ENCODE measurements around the gene SLC25A45. TPM values are rescaled to one million over a fixed set of nuclear protein-coding genes. Genes with fewer than 3 reads are reported as not detected.

The SLC25A45 gene
- polyA plus RNA-seq, 1 of the 3 experiments (the other 2 are of a cell fraction): 3.6 TPM

- H4K20me1 ChIP-seq (ENCODE audit: insufficient read depth): no peaks in the 10 kb centered on the region
- no peak overlapping the region for H3K4me2 ChIP-seq
- no peaks in the 10 kb centered on the region for H3K9me3 ChIP-seq
- ChIA-PET POLR2A (no interaction called here), CTCF (interaction anchor here (1.1 to 7.0 kb wide), 2 partner anchors 17 to 112 kb away, joined by 5 to 40 read pairs; no protein-coding TSS in a partner anchor)
- peaks cover 7 to 23% of the 10 kb centered on the region in 2 experiments for H3K36me3 ChIP-seq (replicated peaks in 1 of 2; ENCODE audit: control insufficient read depth in 1 of 2, insufficient read depth in 2 of 2, low read length in 1 of 2)
- no peak overlapping the region for H3K27ac ChIP-seq (ENCODE audit: low read depth in 2 of 2, low read length in 1 of 2)
- peaks cover 5% of the 10 kb centered on the region; the same call in 1 of the 2 replicates for H3K79me2 ChIP-seq (ENCODE audit: insufficient read depth)
- no peaks in the 10 kb centered on the region for H3K27me3 ChIP-seq (ENCODE audit: insufficient read depth)
- TF ChIP-seq USF2 (IDR thresholded peaks at IDR 0.05; ENCODE audit: borderline replicate concordance, low read depth, low read length) (no peak), GABPA (IDR thresholded peaks at IDR 0.05; ENCODE audit: low read depth) (no peak), NFIC (IDR thresholded peaks at IDR 0.05; ENCODE audit: borderline replicate concordance) (no peak), FOSL2 (IDR thresholded peaks at IDR 0.05; ENCODE audit: borderline replicate concordance, low read depth) (no peak)
- no peak overlapping the region for H3K4me3 ChIP-seq (ENCODE audit: low read depth in 2 of 2, low read length in 1 of 2)
- no peak for DNase-seq
- 94% methylated on average over 13 of the region's 13 CpGs for WGBS (ENCODE audit: low lambda C conversion rate)
- no peaks in the 10 kb centered on the region for H3K4me1 ChIP-seq (ENCODE audit: control insufficient read depth in 1 of 2, insufficient read depth in 2 of 2, low read depth in 1 of 2, low read length in 1 of 2)
- H3K9ac ChIP-seq: no peak overlapping the region
- no peaks in the 10 kb centered on the region for H3K9me2 ChIP-seq
- H3F3A ChIP-seq (replicated peaks; ENCODE audit: insufficient read depth): peaks cover 3% of the 10 kb centered on the region
- H2AFZ ChIP-seq (ENCODE audit: low read depth): no peak overlapping the region
Measured at GRCh38 chr11:65399249-65399648, 16.8 kb upstream of the SLC25A45 start.

DNA sequence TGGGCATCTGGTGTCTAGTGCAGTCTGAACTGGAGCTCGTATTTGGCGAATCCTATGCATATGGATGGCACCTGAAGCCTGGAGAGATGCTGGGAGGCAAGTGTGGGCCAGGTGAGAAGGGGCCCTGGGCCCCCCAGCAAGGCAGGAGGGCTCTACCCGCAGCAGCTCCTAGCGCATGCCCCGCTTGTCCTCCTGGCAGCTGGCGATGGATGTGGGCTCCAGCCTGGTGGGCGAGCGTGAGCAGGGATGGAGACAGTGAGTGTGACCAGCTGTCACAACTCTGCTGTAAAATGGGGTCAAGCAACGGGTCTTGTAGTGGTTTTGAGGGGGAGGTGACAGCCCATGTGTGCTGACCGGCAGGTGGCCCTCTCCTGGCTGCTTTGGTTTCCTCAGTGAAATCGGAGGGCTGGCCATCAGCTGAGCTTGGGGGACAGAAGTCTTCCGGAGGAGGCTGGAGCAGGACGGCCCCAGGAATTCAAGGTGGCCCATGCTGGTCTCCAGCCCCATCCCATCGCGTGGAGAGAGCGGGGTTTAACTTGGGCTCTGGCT is 16.0 kb upstream of the SLC25A45 start:
- TF ChIP-seq FOXJ3 (CRISPR knock-in tag; IDR thresholded peaks at IDR 0.05) (no peak), GABPA (IDR thresholded peaks at IDR 0.05; ENCODE audit: low read depth) (no peak), POLR2AphosphoS5 (IDR thresholded peaks at IDR 0.05; ENCODE audit: low read depth, low read length) (no peak), NFIC (IDR thresholded peaks at IDR 0.05; ENCODE audit: borderline replicate concordance) (no peak), RCOR1 (IDR thresholded peaks at IDR 0.05; ENCODE audit: low read length) (no peak), FOSL2 (IDR thresholded peaks at IDR 0.05; ENCODE audit: borderline replicate concordance, low read depth) (no peak)
- TF ChIP-seq, protein P1, sequence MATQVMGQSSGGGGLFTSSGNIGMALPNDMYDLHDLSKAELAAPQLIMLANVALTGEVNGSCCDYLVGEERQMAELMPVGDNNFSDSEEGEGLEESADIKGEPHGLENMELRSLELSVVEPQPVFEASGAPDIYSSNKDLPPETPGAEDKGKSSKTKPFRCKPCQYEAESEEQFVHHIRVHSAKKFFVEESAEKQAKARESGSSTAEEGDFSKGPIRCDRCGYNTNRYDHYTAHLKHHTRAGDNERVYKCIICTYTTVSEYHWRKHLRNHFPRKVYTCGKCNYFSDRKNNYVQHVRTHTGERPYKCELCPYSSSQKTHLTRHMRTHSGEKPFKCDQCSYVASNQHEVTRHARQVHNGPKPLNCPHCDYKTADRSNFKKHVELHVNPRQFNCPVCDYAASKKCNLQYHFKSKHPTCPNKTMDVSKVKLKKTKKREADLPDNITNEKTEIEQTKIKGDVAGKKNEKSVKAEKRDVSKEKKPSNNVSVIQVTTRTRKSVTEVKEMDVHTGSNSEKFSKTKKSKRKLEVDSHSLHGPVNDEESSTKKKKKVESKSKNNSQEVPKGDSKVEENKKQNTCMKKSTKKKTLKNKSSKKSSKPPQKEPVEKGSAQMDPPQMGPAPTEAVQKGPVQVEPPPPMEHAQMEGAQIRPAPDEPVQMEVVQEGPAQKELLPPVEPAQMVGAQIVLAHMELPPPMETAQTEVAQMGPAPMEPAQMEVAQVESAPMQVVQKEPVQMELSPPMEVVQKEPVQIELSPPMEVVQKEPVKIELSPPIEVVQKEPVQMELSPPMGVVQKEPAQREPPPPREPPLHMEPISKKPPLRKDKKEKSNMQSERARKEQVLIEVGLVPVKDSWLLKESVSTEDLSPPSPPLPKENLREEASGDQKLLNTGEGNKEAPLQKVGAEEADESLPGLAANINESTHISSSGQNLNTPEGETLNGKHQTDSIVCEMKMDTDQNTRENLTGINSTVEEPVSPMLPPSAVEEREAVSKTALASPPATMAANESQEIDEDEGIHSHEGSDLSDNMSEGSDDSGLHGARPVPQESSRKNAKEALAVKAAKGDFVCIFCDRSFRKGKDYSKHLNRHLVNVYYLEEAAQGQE (IDR thresholded peaks at IDR 0.05; ENCODE audit: low read depth, low read length): no peak
- H3K9me3 ChIP-seq: no peaks in the 10 kb centered on the region
- H3K4me3 ChIP-seq (ENCODE audit: low read depth in 2 of 2, low read length in 1 of 2): no peak overlapping the region
- H3K36me3 ChIP-seq (replicated peaks in 1 of 2; ENCODE audit: control insufficient read depth in 1 of 2, insufficient read depth in 2 of 2, low read length in 1 of 2): peaks cover 7 to 31% of the 10 kb centered on the region in 2 experiments
- H2AFZ ChIP-seq (ENCODE audit: low read depth): no peak overlapping the region
- POLR2A ChIA-PET: no interaction called here
- H3K27ac ChIP-seq (ENCODE audit: low read depth in 2 of 2, low read length in 1 of 2): no peak overlapping the region
- 93% methylated on average over 13 of the region's 16 CpGs for WGBS (ENCODE audit: low lambda C conversion rate)
- H3K9me2 ChIP-seq: no peaks in the 10 kb centered on the region
- no peak overlapping the region for H3K9ac ChIP-seq
- H3K4me2 ChIP-seq: no peak overlapping the region
- H3K4me1 ChIP-seq (ENCODE audit: control insufficient read depth in 1 of 2, insufficient read depth in 2 of 2, low read depth in 1 of 2, low read length in 1 of 2): no peaks in the 10 kb centered on the region; a peak in 1 of 4 replicates
- no peaks in the 10 kb centered on the region for H3K27me3 ChIP-seq (ENCODE audit: insufficient read depth)
- CTCF ChIA-PET: interaction anchor here (1.1 to 7.0 kb wide), 2 partner anchors 17 to 112 kb away, joined by 5 to 40 read pairs; no protein-coding TSS in a partner anchor
- peaks cover 5% of the 10 kb centered on the region; the same call in 1 of the 2 replicates for H3K79me2 ChIP-seq (ENCODE audit: insufficient read depth)
- H4K20me1 ChIP-seq (ENCODE audit: insufficient read depth): no peaks in the 10 kb centered on the region
- DNase-seq: no peak
- H3F3A ChIP-seq (replicated peaks; ENCODE audit: insufficient read depth): peaks cover 3% of the 10 kb centered on the region

Measured in SK-N-SH (cell line).